A549 (cell line): Measurements from ENCODE around the gene CNNM2. TPM values are rescaled to one million over a fixed set of nuclear protein-coding genes. Genes with fewer than 3 reads are reported as not detected.

Experiments
- ATAC-seq, 2 experiments: fragments of 200-7000 bp in 1 of 2; fragments of >200 bp in 1 of 2; cut with Nextera tagmentation in 1 of 2; cut with Tn5 transposase in 1 of 2; 3 replicates each; pipeline versions ENCODE4 v1.8.0 to v1.9.1; 2018 to 2020; ENCODE audit warnings: mild to moderate bottlenecking in 1 of 2, moderate library complexity in 1 of 2
- CTCF ChIA-PET: fragments of 300-600 bp; sonication (Branson Sonifier 250); formaldehyde crosslinking; extraction: SDS; loops from one replicate; lab custom pipeline; 2021; ENCODE audit warnings: antibody characterized with exemption, inconsistent platforms; lab: Yijun Ruan, JAX
- POLR2A ChIA-PET: fragments of 350-600 bp; formaldehyde crosslinking; extraction: SDS; loops from one replicate; lab custom pipeline; 2021; ENCODE audit warnings: antibody characterized with exemption, inconsistent platforms; lab: Yijun Ruan, JAX
- DNase-seq, 2 experiments: peaks; one replicate each; pipeline versions ENCODE4 v3.0.0 to v3.0.0-alpha.2; 2011 to 2016; ENCODE audit warnings: low read depth in 1 of 2, low spot score in 1 of 2
- FAIRE-seq: peaks from 2 replicates; lab custom pipeline; 2011; peaks lifted over from hg19 to GRCh38; lab: Jason Lieb, UNC
- H3K27ac ChIP-seq, 2 experiments: fragments of >200 bp; sonication (Bioruptor Twin); formaldehyde crosslinking; 3 replicates each; pipeline ENCODE4 v1.5.1; 2016 to 2017
- H3K4me1 ChIP-seq: fragments of >200 bp; sonication (Bioruptor Twin); formaldehyde crosslinking; 3 replicates; pipeline ENCODE4 v1.6.1; 2016
- H3K4me2 ChIP-seq: fragments of >200 bp; sonication (Bioruptor Twin); formaldehyde crosslinking; 3 replicates; pipeline ENCODE4 v1.6.1; 2016
- H3K4me3 ChIP-seq: fragments of >200 bp; sonication (Bioruptor Twin); formaldehyde crosslinking; 3 replicates; pipeline ENCODE4 v1.5.1; 2016
- H3K9me3 ChIP-seq: fragments of >200 bp; sonication (Bioruptor Twin); formaldehyde crosslinking; 3 replicates; pipeline ENCODE4 v1.6.1; 2016
- ATOH8 ChIP-seq: fragments of 250-450 bp; sonication (Bioruptor Pico); IDR thresholded peaks from 2 replicates; pipeline ENCODE4 v1.5.0; 2020; ENCODE audit warnings: low read depth, mild to moderate bottlenecking, moderate library complexity
- EHMT2 ChIP-seq: fragments of 200-600 bp; sonication (generic); IDR thresholded peaks from 2 replicates; pipeline ENCODE4 v1.6.1; 2016; ENCODE audit warnings: antibody characterized with exemption, low read depth, mild to moderate bottlenecking, moderate library complexity
- EP300 ChIP-seq, 2 experiments: fragments of >200 bp; sonication (Bioruptor Twin); formaldehyde crosslinking; IDR thresholded peaks; 2 replicates in 1 of 2; 3 replicates in 1 of 2; pipeline ENCODE4 v1.6.1; 2016 to 2017
- ESRRA ChIP-seq: fragments of 150-350 bp; IDR thresholded peaks from 2 replicates; pipeline ENCODE4 v1.6.1; 2014; ENCODE audit warnings: mild to moderate bottlenecking, low read length, borderline replicate concordance
- HES2 ChIP-seq: fragments of >200 bp; sonication (Bioruptor Twin); formaldehyde crosslinking; IDR thresholded peaks from 2 replicates; pipeline ENCODE4 v1.6.1; 2016
- HOXA7 ChIP-seq: fragments of 250-450 bp; sonication (Bioruptor Pico); IDR thresholded peaks from 2 replicates; pipeline ENCODE4 v1.5.0; 2020; ENCODE audit warnings: mild to moderate bottlenecking, moderate library complexity
- KDM1A ChIP-seq: fragments of 200-600 bp; sonication (generic); IDR thresholded peaks from 2 replicates; pipeline ENCODE4 v1.6.1; 2016; ENCODE audit warnings: low read depth, mild to moderate bottlenecking
- MAX ChIP-seq: IDR thresholded peaks from 2 replicates; pipeline ENCODE4 v1.6.1; 2012
- MYC ChIP-seq: IDR thresholded peaks from 2 replicates; pipeline ENCODE4 v1.6.1; 2012; ENCODE audit warnings: mild to moderate bottlenecking, inconsistent platforms, low read length, improper control_type of control experiment, borderline replicate concordance
- PBX3 ChIP-seq: IDR thresholded peaks from 2 replicates; pipeline ENCODE4 v1.6.1; 2012
- PHF8 ChIP-seq: fragments of 200-600 bp; sonication (generic); IDR thresholded peaks from 2 replicates; pipeline ENCODE4 v1.6.1; 2016; ENCODE audit warnings: low read depth, mild to moderate bottlenecking, antibody characterized with exemption, moderate library complexity, borderline replicate concordance
- POLR2A ChIP-seq: IDR thresholded peaks from 2 replicates; pipeline ENCODE4 v1.6.1; 2012; ENCODE audit warnings: mild to moderate bottlenecking, low read length
- POLR2AphosphoS2 ChIP-seq: conservative IDR thresholded peaks from 2 replicates; pipeline ENCODE4 v1.6.1; 2012; ENCODE audit warnings: low read length, improper control_type of control experiment, inconsistent platforms
- RAD21 ChIP-seq, 2 experiments: fragments of >200 bp in 1 of 2; sonication (Bioruptor Twin) in 1 of 2; formaldehyde crosslinking in 1 of 2; IDR thresholded peaks in 1 of 2; conservative IDR thresholded peaks in 1 of 2; 2 replicates in 1 of 2; 3 replicates in 1 of 2; pipeline ENCODE4 v1.6.1; 2012 to 2018; ENCODE audit warnings: inconsistent platforms in 1 of 2
- RCOR1 ChIP-seq: fragments of 150-350 bp; IDR thresholded peaks from 2 replicates; pipeline ENCODE4 v1.6.1; 2014; ENCODE audit warnings: antibody characterized with exemption, low read length, low read depth
- REST ChIP-seq: fragments of 200-600 bp; sonication (generic); IDR thresholded peaks from 2 replicates; pipeline ENCODE4 v1.6.1; 2016; ENCODE audit warnings: antibody characterized with exemption, mild to moderate bottlenecking, moderate library complexity
- SREBF2 ChIP-seq: fragments of 450-650 bp; IDR thresholded peaks from 2 replicates; pipeline ENCODE4 v1.6.1; 2014; ENCODE audit warnings: mild to moderate bottlenecking, moderate library complexity
- USF2 ChIP-seq: fragments of 450-650 bp; IDR thresholded peaks from 2 replicates; pipeline ENCODE4 v1.6.1; 2014; ENCODE audit warnings: antibody characterized with exemption
- ZNF302 ChIP-seq: fragments of 250-450 bp; sonication (Bioruptor Pico); IDR thresholded peaks from 2 replicates; pipeline ENCODE4 v1.9.0; 2021; ENCODE audit warnings: inconsistent platforms, mild to moderate bottlenecking, moderate library complexity
- WGBS: methylation state at CpG from one replicate; pipeline ENCODE4 v1.1.6; 2017; ENCODE audit errors: missing lambda C conversion rate; 5-methylcytosine and 5-hydroxymethylcytosine counted together
- polyA plus RNA-seq, 4 experiments: library from polyadenylated mRNA; depleted of rRNA in 3 of 4; stranded (reverse); fragments of >200 nt; fragmentation: RNase III in 1 of 4; extraction: RNeasy Plus Mini Kit Qiagen cat#74134 plus additional on column Dnase treatment in 1 of 4; gene quantifications; 2 replicates in 3 of 4; 3 replicates in 1 of 4; pipeline ENCODE4 v1.2.3, GENCODE V29; 2011 to 2017

CNNM2 gene
- polyA plus RNA-seq, 2 of the 4 experiments (the other 2 are of a cell fraction), result 6.4 to 6.9 TPM

GRCh38 chr10:103106539-103106938 is 188.4 kb downstream of the CNNM2 start:
- DNase-seq, result no peak
- H3K27ac ChIP-seq, result no peak overlapping the region
- POLR2A ChIA-PET, result no interaction called here

GRCh38 chr10:103109821-103110220 is 191.7 kb downstream of the CNNM2 start:
- Histone ChIP-seq H3K9me3 (no peaks in the 10 kb centered on the region), H3K4me1 (peaks cover 41% of the 10 kb centered on the region), H3K27ac (no peak overlapping the region), H3K4me3 (no peak overlapping the region), H3K4me2 (no peak overlapping the region)
- no peak for FAIRE-seq
- 94% methylated on average over 2 of the region's 2 CpGs for WGBS
- TF ChIP-seq ESRRA (no peak), POLR2A (no peak), POLR2AphosphoS2 (no peak), EP300 (IDR thresholded peaks at IDR 0.05) (no peak), RCOR1 (no peak), REST (no peak), PHF8 (no peak), KDM1A (no peak), ZNF302 (CRISPR knock-in tag) (no peak)
- POLR2A ChIA-PET, result interaction anchor here (0.5 kb wide), 1 partner anchor 159 kb away, joined by 3 read pairs; no protein-coding TSS in a partner anchor
- DNase-seq, result no peak
- no peak for ATAC-seq
- CTCF ChIA-PET, result interaction anchor here (0.6 to 2.4 kb wide), 5 partner anchors 9 to 230 kb away, joined by 3 to 11 read pairs (median 5); partner anchors contain the start of gene CNNM2

More at GRCh38 chr10:103106539-103106938, 188.4 kb downstream of the CNNM2 start:
- no peak overlapping the region for H3K4me2 ChIP-seq
- peak; percentile 23 for FAIRE-seq
- TF ChIP-seq EHMT2 (no peak), ZNF302 (CRISPR knock-in tag) (no peak), PBX3 (no peak), HOXA7 (CRISPR knock-in tag) (no peak), POLR2AphosphoS2 (no peak), SREBF2 (no peak), EP300 (IDR thresholded peaks at IDR 0.05) (no peak), ATOH8 (CRISPR knock-in tag) (no peak), MYC (no peak), MAX (no peak), RCOR1 (no peak), USF2 (no peak), HES2 (no peak), RAD21 (conservative IDR thresholded peaks at IDR 0.05 in 1 of 2, IDR thresholded peaks at IDR 0.05 in 1 of 2) (no peak)
- TF ChIP-seq, all 56 proteins: peak for 0
- H3K4me3 ChIP-seq, result no peak overlapping the region
- peaks cover 34% of the 10 kb centered on the region for H3K4me1 ChIP-seq
- CTCF ChIA-PET, result interaction anchor here (0.7 to 3.4 kb wide), 5 partner anchors 12 to 204 kb away, joined by 3 to 15 read pairs (median 4); no protein-coding TSS in a partner anchor
- no peaks in the 10 kb centered on the region for H3K9me3 ChIP-seq
- ATAC-seq, result no peak; a peak in 1 of 6 replicates
